NCI-H524 treated with DMSO at 0.1 percent for 48 hours (cell line): ENCODE results near the gene MAP1B.
"Not testable (repeated sequence)": the region's sequence is repeated elsewhere in the genome, so short reads cannot be mapped to it uniquely, and the experiment has no call there.

Source experiments
- DNase-seq: peaks from one replicate; lab custom pipeline; 2025; lab: John Stamatoyannopoulos, UW

MAP1B gene

GRCh38 chr5:72161951-72162350 is 54.7 kb downstream of the MAP1B start:
- DNase-seq: no peak

- DNase-seq: peak; percentile 82
Observed at GRCh38 chr5:72163349-72163983, 56.2 kb downstream of the MAP1B start.

- DNase-seq: no peak
Observed at GRCh38 chr5:72166070-72166979, 59.0 kb downstream of the MAP1B start.

GRCh38 chr5:72167257-72167656 is 60.0 kb downstream of the MAP1B start:
- DNase-seq: no peak

GRCh38 chr5:72167804-72168203 is 60.5 kb downstream of the MAP1B start:
- no peak for DNase-seq

- DNase-seq: no peak
Observed at GRCh38 chr5:72170101-72170500, 62.8 kb downstream of the MAP1B start.

GRCh38 chr5:72171181-72171580 is 63.9 kb downstream of the MAP1B start:
- DNase-seq: not testable (repeated sequence)

GRCh38 chr5:72171667-72172066 is 64.4 kb downstream of the MAP1B start:
- DNase-seq: no peak

GRCh38 chr5:72172786-72173185 is 65.5 kb downstream of the MAP1B start:
- no peak for DNase-seq

GRCh38 chr5:72177538-72177937 is 70.3 kb downstream of the MAP1B start:
- DNase-seq: no peak

- DNase-seq: no peak
Observed at GRCh38 chr5:72179028-72179815, 71.9 kb downstream of the MAP1B start.

GRCh38 chr5:72179816-72180440 is 72.7 kb downstream of the MAP1B start:
- no peak for DNase-seq

GRCh38 chr5:72180925-72181324 is 73.7 kb downstream of the MAP1B start:
- no peak for DNase-seq

GRCh38 chr5:72182686-72183085 is 75.4 kb downstream of the MAP1B start:
- no peak for DNase-seq

- no peak for DNase-seq
Observed at GRCh38 chr5:72183101-72183520, 75.8 kb downstream of the MAP1B start.

GRCh38 chr5:72184408-72184807 is 77.1 kb downstream of the MAP1B start:
- DNase-seq: no peak

- DNase-seq: no peak
Observed at GRCh38 chr5:72185496-72186329, 78.4 kb downstream of the MAP1B start.

GRCh38 chr5:72187388-72188075 is 80.3 kb downstream of the MAP1B start:
- no peak for DNase-seq

GRCh38 chr5:72188166-72188565 is 80.9 kb downstream of the MAP1B start:
- no peak for DNase-seq

- DNase-seq: no peak
Observed at GRCh38 chr5:72189146-72189545, 81.9 kb downstream of the MAP1B start.

GRCh38 chr5:72191404-72191803 is 84.1 kb downstream of the MAP1B start:
- no peak for DNase-seq
